KBM-7 (cell line): ENCODE results near the gene HMCN2.

Experiments
- DNase-seq: peaks from one replicate; pipeline ENCODE4 v3.0.0-alpha.2; 2015
- in situ Hi-C: fragments of 300-500 bp; cut with MboI; formaldehyde crosslinking; loops from 2 replicates; pipeline ENCODE4 v1.14.3; 2020; ENCODE audit warnings: low sequenced_read_pairs, low pct_unique_long_range_greater_than_20kb, mixed read lengths

The HMCN2 gene

DNA sequence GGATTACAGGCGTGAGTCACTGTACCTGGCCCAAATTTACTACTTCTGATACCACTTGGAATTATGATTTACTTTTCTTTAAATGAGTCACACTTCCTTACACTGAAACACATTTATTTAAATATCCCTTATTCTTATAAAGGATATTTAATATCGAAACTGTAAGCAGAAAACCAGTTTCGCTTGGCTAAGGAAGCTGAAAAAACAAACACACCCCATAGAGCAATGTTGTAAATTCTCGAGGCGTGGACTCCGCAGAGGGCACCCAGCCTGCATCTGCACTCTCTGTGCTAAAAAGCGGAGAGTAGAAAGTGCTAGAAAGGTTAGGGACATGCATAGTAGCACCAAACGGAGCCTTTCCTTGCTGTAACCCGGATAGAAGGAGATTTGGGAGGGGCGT, 86.5 kb downstream of the HMCN2 start:
- DNase-seq, result no peak
- in situ Hi-C loops, result no loop called here

DNA sequence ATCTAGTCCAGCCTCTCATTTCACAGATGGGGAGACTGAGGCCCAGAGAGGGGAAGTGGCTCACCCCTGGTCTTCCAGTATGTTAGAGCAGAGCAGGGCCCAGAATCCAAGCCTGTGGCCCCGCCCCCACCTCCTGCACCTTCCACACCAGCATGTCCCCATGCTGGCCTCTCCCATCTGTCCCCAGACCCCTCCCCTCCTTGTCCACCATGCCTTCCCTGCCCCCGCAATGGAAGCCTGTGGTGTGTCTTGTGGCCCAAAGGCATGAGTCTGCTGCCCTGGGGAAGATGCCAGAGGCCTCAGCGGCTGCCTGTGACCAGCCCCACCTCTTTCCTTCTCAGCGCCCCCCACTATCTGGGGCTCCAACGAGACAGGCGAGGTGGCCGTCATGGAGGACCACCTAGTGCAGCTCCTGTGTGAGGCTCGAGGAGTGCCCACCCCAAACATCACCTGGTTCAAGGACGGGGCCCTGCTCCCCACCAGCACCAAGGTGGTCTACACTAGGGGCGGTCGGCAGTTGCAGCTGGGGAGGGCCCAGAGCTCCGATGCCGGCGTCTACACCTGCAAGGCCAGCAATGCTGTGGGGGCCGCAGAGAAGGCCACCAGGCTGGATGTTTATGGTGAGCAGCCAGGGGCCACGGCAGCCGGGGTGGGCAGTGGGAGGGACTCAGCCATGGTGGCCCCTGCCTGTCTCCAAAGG, 87.2 kb downstream of the HMCN2 start:
- in situ Hi-C loops, result no loop called here
- no peak for DNase-seq

DNA sequence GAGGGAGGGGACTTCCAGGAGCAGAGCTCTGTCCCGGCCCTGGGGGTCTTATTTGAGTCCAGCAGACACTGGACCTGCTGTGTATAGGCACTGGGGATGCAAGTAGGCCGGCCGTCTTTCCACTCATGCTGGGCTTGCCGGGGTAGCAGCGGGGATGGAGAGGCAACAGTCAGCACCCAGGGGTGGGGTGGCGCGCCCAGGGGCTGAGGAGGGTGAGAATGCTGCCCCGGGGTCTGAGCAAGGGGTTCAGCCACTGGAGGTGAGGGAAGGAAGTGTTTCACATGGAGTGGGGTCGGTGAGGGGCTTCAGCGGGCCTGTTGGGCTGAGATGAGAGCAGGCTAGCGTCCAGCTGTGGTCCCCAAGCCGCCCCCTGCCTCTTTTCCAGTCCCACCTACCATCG, 88.8 kb downstream of the HMCN2 start:
- in situ Hi-C loops, result no loop called here
- no peak for DNase-seq

DNA sequence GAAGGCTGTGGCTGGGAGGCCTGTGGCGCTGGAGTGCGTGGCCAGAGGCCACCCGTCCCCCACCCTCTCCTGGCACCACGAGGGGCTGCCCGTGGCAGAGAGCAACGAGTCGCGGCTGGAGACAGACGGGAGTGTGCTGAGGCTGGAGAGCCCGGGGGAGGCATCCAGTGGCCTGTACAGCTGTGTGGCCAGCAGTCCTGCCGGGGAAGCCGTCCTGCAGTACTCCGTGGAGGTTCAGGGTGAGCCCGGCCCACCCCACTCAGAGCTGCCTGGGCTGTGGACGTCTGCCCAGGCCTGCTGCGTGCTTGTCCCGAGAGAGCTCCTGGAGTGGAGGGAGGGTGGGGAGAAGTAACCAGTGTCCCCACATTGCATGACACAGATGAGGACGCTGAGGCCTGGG, 89.2 kb downstream of the HMCN2 start:
- no peak for DNase-seq
- in situ Hi-C loops, result no loop called here

DNA sequence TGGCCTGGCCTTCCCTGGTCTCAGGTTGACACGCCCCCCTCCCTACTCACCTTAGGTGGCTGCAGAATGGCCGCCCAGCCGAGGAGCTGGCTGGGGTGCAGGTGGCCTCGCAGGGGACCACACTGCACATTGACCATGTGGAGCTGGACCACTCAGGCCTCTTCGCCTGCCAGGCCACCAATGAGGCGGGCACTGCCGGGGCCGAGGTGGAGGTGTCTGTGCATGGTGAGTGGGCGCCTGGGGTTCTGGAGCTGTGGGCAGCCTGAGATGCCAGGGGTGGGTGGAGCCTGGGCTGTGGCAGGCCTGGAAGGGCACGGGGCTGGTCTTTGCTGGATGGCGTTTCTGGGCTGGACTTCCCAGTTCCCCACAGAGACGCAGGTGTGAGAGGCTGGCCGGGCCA, 90.5 kb downstream of the HMCN2 start:
- DNase-seq, result no peak
- in situ Hi-C loops, result no loop called here

DNA sequence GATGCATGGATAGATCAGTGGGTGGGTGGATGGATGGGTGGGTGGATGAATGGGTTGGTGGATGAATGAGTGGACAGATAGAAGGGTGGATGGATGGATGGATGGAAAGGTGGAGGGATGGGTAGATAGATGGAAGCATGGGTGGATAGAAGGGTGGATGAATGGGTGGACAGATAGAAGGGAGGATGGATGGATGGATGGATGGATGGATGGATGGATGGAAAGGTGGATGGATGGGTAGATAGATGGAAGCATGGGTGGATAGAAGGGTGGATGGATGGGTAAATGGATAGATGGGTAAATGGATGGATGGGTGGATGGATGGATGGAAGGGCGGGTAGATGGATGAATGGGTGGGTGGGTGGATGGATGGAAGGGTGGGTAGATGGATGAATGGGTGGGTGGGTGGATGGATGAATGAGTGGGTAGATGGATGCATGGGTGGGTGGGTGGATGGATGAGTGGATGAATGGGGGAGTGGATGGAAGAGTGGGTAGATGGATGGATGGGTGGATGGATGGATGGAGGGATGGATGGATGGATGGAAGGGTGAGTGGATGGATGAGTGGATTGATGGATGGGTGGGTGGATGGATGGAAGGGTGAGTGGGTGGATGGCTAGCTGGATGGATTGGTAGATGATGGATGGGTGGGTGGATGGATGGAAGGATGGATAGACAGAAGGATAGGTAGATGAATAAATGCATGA, 91.5 kb downstream of the HMCN2 start:
- no peak for DNase-seq
- in situ Hi-C loops, result no loop called here

DNA sequence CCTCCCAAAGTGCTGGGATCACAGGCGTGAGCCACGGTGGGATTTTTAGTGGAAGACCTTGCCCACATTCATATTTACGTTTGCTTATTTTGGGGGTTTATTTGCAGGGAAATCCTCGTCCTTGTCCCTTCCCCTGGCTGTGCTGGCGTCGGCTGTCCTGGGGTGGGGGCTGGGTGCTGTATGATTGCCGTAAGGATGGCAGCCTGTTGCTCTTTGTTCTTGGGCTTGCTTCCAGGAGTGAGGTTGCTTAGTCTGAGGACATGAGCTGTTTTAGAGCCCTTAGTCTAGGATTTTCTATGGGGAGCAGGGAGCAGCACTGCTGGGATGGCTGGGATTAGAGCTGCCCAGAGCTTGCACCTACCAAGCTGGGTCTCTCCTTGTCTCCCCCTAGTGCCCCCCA, 93.4 kb downstream of the HMCN2 start:
- in situ Hi-C loops, result no loop called here
- DNase-seq, result no peak

DNA sequence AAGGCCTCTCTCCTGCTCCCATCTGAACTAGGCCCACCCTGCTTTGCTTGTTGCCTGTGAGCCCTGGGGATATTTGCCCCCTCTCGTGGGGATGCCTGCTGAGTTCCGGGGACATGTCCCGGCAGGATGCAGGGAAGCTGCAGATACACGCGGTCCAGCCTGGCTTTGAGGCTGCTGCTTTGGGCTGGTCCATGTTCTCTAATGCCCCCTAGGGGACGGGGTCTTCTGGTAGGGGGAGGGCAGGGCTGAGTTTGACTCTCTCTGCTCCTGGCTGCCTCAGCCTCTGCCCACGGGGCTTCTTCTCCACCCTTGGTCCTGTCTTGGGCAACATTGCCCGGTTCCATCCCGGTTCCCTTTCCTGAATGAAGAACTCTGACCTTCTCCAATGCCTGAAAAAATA, 94.3 kb downstream of the HMCN2 start:
- in situ Hi-C loops, result no loop called here
- no peak for DNase-seq

DNA sequence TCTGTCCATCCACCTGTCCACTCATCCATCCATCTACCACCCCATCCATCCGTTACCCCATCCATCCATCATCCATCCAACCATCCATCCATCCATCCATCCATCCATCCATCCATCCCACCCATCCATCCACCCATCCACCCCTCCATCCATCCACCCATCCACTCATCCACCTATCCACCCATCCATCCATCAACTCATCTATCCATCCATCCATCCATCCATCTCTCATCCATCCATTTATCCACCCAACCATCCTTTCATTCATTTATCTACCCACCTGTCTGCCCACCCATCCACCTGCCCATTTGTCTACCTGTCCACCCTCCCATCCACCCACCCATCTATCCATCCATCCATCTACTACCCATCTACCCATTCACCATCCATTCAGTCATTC, 95.1 kb downstream of the HMCN2 start:
- no peak for DNase-seq
- in situ Hi-C loops, result no loop called here

DNA sequence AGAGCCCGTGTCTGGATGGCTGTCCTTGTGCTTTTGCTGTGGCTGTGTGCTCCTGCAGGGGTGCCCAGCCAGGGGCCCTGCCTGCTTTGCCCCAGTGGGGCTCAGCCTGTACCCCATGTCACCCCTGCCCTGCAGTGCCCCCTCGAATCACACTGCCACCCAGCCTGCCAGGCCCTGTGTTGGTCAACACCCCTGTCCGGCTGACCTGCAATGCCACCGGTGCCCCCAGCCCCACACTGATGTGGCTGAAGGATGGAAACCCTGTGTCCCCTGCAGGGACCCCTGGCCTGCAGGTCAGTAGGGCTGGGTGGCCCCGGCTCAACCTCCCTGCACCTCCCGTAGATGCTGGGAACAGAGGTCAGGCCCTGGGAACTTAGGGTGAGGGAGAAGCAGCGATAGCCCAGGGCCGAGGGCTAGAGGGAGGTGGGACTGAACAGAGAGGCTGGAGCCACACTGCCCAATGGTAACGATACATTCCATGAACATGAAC, 96.4 kb downstream of the HMCN2 start:
- DNase-seq, result no peak
- in situ Hi-C loops, result no loop called here

DNA sequence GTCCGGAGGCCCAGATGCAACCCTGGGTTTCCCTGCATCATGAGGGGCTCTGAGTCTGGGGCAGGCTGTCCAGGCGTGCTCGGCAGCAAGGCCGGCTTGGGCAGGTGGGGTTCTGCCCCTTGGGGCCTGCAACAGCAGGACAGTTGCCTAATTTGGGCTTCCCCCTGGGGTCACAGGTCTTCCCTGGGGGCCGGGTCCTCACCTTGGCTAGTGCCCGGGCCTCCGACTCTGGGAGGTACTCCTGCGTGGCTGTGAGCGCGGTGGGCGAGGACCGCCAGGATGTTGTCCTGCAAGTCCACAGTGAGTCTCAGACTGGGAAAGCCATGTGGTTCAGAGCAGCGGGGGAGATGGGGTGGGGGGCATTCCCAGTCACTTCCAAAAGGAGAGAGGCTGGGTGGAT, 97.1 kb downstream of the HMCN2 start:
- in situ Hi-C loops, result no loop called here

DNA sequence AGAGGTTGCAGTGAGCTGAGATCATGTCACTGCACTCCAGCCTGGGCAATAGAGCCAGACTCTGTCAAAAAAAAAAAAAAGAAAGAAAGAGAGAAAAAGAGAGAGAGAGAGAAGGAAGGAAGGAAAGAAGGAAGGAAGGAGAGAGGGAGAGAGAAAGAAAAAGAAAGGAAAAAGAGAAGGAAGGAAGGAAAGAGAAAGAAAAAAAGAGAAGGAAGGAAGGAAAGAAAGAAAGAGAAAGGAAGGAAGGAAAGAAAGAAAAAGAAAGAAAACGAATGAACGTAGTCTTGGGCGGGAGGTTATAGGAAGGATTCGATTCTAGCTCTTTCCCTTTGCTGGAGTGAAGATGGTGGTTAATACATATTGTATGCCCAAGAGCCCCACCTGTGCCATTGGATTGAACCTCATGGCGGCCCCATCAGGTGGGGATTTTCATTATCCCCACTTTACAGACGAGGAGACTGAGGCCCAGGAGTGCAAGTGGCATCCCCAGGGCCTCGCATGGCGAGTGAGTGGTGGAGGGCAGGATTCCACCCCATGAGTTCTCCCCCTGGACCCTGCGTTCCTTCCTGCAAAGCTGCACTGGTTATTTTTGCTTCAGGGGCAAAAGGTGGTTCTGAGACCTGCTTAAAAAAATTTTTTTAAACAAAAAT, 98.3 kb downstream of the HMCN2 start:
- in situ Hi-C loops, result no loop called here
- no peak for DNase-seq

More for the DNA sequence above, 97.1 kb downstream of the HMCN2 start:
- no peak for DNase-seq

DNA sequence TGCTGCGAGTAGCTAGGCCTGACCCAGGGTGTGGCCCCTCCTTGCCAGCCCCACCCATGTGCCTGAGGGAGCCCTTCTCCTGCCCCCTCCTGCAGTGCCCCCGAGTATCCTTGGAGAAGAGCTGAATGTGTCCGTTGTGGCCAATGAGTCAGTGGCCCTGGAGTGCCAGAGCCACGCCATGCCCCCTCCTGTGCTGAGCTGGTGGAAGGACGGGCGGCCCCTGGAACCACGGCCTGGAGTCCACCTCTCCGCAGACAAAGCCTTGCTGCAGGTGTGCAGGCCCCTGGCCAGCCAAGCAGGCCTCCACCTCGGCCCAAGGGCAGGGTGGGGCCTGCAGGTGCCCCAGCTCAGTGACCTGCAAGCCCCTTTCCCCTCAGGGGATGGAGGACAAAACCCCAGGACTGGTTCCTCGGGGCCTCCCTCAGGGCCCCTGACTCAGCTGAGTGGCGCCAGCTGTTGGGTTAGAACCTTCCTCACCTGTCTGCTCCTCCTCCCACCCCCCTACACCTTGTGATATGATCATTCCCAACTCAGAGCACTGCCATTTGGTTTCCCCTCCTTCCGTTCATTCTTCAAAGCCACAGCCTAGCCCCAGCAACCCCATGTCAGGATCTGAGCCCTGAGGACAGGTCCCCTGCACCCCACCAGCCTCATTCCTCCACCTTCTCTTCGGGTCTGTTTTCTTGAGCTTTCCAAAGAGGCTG, 99.2 kb downstream of the HMCN2 start:
- DNase-seq, result no peak
- in situ Hi-C loops, result no loop called here

DNA sequence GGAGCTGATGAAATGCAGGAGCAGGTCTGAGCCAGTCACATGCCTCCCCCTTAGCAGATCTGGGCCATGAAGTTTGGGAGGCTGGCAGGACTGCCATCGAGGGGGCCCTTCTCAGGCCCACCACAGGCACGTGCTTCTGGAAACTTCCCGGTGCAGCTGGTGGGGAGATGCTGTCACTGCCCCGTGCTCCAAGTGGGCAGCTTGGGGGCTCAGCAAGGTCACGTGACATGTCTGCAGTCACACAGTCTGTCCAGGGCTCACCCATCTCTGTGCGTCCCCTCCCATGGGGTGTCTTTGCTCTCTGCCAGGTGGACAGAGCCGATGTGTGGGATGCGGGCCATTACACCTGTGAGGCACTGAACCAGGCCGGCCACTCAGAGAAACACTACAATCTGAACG, 99.8 kb downstream of the HMCN2 start:
- DNase-seq, result no peak
- in situ Hi-C loops, result no loop called here

DNA sequence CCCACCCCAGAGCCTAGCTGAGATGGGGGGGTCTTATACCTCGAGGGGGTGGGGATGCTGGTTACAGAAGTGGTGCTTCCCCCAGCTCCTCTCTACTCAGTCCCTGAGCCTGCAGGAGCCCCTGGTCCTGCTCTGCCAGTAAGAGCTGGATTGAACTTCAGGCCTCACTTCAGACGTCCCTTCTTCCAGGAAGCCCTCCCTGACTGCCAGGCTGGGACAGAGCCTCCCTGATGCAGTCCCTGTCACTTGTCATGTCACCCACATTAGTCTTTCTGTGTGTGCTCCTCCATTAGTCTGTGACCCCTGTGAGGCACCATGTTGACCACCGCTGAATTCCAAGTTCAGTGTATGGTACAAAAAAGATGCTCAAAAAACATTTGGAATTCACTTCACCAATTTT, 100.5 kb downstream of the HMCN2 start:
- in situ Hi-C loops, result no loop called here
- DNase-seq, result no peak

DNA sequence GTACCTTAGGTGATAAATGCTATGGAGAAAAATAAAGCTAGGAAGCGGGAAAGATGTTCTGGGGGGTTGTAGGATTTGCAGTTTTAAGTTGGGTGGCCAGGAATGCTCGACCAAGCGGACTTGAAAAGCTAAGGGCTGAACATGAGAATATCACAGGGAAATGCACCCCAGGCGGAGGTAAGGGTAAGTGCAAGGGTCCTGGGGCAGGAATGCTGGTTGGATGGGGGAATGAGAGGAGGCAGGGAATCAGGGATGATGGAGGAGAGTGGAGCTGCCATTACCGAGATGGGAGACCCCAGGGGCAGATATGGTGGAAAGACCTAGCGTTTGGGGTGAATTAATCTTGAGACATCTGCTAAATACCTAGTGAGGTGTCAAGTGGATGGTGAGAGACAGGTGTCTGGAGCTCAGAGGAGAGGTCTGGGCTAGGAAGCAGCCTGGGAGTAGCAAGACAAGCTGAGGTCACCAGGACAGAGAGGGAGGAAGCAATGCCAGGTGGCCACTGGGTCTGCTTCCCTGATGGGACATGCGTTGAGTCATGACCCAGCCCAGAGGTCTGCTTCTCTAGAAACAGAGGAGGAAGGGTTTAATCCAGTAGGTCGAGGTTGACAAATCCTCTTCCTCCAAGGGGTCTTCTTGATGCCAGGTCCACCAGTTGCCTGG, 101.5 kb downstream of the HMCN2 start:
- in situ Hi-C loops, result no loop called here
- no peak for DNase-seq

DNA sequence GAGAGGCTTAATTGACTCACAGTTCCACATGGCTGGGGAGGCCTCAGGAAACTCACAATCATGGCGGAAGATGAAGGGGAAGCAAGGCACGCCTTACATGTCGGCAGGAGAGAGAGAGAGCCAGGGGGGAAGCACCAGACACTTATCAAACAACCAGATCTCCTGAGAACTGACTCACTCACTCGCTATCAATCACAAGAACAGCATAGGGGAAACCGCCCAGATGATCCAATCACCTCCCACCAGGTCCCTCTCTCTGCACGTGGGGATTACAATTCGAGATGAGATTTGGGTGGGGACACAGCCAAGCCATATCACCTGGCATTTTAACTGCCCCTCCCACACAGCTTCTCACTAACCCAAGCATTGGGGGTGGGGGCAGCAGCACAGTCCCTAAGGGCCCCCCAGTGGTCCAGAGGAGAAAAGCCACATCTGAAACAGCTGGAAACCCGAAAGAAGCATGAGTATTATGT, 103.1 kb downstream of the HMCN2 start:
- in situ Hi-C loops, result no loop called here
- DNase-seq, result peak; percentile 66

DNA sequence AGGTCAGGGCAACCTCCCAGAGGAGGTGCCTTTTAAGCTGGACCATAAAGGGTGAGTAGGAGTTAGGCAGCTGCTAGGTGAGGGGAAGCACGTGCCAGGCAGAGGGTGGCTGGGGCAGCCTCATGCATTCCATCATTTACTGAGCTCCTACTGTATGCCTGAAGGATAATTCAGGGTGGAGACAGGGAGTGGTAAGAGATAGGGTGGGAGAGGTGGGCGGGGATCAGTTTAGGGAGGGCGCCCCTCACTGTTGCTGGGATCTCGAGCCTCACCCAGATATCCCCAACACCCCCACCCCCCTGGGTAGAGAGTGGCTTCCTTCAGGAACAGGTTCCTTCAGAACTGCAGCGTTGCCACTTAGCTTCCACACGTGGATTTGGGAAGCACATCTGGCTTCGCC, 104.7 kb downstream of the HMCN2 start:
- no peak for DNase-seq
- in situ Hi-C loops, result no loop called here
